Ureter (tissue), 1 donor: ENCODE measurements around the gene KCNB1. TPM values are rescaled to one million over a fixed set of nuclear protein-coding genes. Genes with fewer than 3 reads are reported as not detected.

Experiments
- DNase-seq: peaks from one replicate; pipeline ENCODE4 v3.0.0-alpha.2; 2020; ENCODE audit warnings: low spot score
- total RNA-seq: library from RNA; stranded (reverse); gene quantifications from one replicate; pipeline ENCODE4 v1.2.4, GENCODE V29; 2023
- donor health status: DM: yes; HTN: yes; CAD: no.

KCNB1 gene
- total RNA-seq, 1 donor from 2014 or later = 1.6 TPM

DNA sequence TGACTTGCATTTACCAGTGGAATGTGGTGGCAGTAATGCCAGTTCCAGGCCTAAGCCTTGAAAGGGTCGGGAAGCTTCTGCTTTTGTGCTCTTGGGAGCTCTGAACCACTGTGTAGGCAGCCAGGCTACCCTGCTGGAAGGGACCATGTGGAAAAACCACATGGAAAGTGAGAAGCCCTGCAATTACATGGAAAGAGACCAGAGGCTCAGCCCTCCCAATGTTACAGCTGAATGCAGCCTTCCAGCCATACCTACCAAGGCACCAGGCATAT is 14.9 kb upstream of the KCNB1 start:
- no peak for DNase-seq

DNA sequence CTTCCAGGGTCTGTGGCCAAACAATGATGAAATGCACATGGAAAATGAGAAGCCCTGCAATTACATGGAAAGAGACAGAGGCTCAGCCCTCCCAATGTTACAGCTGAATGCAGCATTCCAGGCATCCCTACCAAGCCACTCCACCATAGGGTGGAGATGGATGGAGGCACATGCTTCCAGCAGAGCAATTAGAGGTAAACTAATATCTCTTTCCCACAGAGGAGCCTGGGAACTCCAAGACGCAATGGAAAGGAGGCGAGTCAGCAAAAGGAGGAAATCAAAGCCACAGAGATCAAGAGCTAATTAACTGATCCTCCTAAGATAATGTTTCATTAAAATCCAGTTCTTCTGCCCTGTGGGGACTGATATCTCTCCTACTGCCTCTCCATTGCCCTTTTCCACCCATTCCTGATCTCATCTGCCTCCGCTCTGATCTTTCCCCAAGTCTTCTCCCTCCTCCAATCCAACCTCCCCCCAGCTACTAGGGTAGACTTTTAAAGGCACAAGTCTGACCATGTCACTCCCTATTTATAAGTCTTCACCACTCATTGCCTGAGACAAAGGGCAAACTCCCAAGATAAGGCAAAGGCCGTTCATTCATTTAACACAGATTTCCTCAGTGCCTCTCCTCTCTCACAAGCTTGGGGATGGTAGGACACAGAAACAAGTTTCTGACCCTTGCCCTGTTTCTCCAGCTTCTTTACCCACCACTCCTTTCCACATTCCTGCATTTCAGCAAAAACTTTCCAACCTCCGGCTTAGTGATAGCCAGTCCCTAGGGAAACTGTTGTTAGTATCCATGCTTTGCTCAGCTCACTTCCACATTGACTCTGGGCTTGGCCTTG is 14.3 kb upstream of the KCNB1 start:
- no peak for DNase-seq

DNA sequence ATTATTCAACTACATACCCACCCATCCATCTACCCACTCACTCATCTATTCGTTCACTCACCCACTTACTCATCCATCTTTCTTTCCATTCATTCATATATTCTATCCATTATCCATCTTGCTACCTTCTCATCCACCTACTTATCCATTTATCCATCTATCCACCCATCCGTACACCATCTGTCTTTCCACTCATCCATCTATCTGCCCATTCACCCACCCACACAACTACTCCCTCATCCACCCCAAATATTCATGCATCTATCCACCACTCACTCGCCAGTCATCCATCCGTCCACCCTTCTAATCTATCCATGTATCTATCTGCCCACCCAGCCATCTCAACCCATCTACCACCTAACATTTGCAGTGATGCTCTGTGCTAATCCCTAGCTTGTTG is 13.6 kb upstream of the KCNB1 start:
- DNase-seq = no peak

DNA sequence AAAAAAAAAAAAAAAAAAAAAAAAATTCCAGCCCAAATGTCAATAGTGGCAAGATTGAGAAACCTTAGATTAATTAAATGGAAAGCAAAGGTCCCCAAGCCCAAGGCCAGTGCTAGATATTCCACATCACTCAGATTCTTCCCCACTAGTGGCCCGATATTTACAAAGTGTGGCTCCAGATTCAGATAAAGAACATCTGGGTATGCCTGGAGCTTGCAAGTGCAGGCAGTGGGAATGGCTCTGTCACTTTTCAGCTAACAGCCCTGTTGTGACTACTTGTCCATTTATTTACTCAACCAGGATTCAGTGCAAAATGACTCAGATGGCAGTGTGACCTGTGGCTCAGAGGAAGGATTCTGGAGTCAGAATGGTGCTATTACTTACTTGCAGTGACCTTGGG is 8.2 kb upstream of the KCNB1 start:
- no peak for DNase-seq

DNA sequence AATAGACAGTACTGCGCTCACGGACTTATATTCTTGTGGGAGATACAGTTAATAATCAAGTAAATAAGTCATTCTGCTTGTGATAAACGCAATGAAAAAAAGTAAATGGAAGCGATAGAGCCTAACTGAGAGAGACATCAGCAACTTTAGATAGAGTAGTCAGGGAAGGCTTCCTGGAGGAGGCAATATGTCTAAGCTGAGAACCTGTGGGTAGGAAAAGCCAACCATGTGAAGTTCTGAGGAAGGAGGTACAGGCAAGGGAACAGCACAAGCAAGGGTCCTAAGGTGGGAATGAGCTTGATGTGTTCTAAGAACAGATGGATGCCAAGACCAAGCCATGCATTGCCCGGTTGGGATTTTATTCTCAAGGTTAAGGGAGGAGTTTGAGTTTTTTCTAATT is 7.2 kb upstream of the KCNB1 start:
- DNase-seq = no peak

DNA sequence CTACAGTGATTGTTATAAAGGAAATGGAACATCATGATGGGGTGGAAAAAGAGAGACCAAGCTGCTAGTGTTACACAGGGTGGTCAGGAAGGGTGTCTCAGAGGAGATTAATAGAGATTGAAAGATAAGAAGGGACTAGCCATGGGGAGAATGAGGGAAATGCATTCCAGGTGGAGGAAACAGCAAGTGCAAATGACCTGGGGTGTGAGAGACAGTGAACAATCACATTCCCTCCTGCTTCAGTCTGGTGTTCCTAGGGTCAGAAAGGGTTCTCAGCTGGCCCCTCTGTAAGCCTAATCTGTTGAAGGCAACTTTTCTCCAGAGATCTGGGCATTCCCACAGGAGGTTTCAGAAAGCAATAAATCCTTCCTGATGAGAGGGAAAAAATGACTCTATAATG is 3.6 kb upstream of the KCNB1 start:
- no peak for DNase-seq

DNA sequence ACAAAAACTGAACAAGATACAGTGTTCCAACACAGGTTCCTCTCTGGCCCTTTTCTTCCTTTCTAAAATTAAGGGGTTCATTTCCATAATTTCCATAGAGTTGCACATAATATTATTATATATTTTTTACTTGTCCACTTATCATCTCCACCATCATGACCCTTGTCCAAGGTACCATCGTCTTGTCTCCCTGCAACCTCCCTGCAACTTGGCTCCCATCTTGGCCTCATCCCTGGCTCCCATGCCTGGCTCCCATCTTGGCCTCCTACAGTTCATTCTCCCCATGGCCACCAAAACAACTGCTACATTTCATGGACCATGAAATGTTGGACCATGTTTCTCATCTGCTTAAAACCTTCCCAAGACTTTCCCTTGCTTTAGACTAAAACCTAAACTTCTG is 3.1 kb upstream of the KCNB1 start:
- no peak for DNase-seq

DNA sequence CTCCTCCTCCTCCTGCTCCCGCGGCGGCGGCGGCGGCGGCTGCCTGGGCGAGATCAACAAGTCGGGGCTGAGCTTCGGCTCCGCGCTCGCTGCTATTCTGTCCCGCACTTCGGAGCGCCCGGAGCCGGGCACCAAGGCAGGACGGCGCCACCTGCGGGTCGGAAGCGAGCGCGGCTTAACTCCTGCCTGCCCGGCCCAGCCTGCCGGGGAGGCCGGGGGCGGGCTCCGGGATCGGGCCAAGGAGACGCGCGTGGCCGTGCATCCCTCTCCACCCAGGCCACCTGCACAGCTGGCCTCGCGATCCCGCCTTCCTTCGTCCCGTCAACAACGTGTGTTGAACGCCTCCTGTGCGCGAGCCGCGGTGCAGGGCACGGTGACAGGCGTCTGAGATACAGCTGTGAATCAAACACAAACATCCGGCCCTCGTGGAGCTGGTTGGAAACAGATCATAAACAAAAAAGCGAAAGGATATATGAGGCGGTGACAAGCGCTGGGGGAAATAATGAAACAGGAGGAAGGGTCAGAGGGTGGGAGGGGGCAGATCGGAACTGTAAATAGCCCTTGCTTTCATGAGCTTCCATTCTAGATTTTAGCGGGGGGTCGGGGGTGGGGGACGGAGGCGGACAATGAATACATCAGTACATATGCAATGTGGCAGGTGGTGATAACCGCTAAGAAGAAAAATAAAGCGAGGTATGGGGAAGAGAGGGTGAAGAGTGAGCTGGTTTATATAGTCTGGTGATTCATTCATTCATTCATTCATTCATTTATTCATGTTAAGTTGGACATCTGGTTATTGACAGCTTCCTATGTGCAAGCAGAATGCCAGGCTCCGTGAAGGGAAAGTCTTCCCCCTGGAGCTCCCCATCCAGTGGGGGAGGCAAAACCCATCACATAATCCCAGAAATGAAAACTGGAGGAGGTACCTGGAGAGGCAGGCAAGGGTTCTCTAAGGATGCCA is 2.0 kb upstream of the KCNB1 start:
- peak; percentile 81 for DNase-seq

DNA sequence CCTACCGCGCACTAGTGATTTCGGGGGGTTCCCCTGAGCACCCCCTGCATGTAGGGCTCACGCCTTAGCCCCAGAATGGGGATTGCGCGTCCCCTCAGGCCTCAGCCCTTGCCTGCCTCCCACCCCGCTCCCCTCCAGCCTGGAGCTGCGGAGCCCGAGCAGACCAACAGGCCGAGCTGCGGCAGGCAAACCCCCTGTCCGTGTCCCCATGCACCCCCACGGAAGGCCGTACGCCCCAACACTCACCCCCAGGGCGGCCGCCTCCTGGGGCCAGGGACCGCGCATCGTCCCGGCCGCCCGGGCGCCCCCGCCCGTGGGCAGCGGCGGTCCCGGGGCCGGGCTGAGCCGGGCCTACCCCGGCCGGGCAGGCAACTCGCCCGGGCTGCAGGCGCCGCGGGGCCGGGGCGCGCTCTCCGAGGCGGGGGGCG is 1.2 kb upstream of the KCNB1 start:
- no peak for DNase-seq

DNA sequence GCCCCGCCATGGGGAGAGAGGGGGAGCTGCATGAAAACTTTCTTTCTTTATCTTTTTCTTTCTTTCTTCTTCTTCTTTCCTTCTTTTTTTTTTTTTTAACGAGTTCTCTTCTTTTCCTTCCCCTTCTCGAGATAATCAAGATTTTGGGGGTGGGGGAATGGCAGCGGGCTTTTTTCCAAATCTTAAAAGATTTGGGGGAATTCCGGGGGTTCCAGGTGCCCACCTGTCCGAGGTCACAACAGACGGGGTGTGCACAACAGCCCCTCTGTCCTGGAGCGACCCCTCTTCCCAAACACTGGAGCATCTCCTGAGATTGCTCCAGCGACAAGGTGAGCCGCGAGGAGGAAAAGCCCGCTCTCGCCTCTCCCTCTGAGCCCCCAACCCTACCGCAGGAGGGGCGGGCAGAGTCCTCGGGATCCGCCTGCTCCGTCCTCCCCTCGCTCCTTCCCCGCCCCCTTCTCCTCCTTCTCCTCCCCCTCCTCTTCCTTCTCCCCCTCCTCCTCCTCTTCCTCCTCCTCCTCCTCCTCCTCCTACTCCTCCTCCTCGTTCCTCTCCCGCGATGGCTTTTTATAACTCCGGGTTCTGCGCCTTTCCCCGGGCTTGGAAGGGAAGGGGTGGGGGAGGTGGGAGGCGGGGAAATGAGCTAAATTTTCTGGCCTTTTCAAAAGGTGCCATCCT is 689 bp upstream of the KCNB1 start:
- no peak for DNase-seq

DNA sequence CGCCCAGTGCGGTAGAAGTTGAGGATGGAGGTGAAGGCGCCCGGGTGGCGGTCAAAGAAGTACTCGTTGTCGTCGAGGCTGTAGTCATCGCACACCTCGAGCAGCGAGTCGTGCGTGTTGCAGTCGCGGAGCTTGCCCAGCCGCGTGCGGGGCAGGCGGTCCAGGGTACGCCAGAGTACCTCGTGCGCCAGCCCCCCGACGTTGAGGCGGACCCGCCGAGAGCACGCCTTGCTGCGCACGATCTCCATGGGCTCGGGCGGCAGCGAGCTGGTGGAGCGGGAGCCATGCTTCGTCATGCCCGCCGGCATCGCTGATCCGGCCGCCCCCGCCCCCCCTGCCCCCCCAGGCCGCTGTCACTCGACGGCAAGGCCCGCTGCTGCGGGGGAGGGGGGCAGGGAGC is 295 bp downstream of the KCNB1 start:
- DNase-seq = no peak

DNA sequence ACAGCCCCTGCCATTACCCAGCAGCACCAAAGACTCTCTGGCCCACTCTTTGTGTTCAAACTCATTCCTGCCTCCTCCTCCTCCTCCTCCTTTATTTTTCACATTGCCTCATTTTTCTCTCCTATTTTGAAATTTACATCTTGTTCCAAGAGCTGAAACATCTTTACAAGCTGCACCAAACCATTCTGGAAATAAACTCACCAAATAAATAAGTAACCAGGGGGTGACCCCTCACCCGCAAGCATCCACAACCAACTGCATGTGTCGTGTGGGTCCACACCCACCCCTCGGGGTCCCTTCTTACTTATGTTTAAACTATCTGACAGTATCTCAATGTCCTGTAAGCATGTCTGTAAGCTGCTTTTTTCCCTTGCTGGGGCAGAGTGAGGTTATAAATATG is 1.4 kb downstream of the KCNB1 start:
- DNase-seq = no peak

DNA sequence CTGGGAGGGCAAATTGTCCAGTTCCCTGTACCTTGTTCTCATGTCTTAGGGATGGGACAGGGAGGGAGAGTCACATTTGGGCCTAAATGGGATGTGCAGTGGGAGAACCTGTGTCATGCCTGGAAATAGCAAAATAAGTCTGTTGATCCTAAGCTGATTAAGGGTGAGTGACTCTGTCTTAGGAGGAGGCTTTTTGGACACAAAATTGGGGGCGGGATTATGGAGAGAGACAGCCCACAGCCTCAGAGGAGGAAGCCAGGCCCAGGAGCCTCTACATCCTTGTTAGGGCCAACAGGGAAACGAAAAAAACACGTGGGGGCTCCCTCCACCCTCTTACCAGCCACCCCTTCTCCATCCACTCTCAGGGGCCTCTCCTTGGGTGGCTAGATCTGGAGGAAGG is 2.2 kb downstream of the KCNB1 start:
- DNase-seq = no peak

DNA sequence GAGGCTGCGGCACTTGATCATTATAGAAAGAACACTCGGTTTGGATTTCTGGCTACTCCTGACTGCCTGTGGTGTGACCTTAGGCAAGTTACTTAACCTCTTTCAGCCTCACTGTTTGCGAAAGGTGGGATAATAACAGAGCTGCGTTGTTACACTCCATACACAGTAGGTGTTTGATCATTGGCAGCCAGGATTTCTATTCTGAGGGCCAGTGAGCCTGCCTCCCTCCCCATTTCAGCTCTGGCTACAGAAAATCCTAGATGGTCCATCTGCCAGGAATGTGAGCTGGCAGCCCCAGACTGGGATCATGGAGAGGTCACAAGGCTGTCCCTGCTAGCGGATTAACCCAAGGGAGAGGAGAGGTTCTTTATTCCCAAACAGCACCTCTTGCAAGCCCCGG is 2.7 kb downstream of the KCNB1 start:
- no peak for DNase-seq

DNA sequence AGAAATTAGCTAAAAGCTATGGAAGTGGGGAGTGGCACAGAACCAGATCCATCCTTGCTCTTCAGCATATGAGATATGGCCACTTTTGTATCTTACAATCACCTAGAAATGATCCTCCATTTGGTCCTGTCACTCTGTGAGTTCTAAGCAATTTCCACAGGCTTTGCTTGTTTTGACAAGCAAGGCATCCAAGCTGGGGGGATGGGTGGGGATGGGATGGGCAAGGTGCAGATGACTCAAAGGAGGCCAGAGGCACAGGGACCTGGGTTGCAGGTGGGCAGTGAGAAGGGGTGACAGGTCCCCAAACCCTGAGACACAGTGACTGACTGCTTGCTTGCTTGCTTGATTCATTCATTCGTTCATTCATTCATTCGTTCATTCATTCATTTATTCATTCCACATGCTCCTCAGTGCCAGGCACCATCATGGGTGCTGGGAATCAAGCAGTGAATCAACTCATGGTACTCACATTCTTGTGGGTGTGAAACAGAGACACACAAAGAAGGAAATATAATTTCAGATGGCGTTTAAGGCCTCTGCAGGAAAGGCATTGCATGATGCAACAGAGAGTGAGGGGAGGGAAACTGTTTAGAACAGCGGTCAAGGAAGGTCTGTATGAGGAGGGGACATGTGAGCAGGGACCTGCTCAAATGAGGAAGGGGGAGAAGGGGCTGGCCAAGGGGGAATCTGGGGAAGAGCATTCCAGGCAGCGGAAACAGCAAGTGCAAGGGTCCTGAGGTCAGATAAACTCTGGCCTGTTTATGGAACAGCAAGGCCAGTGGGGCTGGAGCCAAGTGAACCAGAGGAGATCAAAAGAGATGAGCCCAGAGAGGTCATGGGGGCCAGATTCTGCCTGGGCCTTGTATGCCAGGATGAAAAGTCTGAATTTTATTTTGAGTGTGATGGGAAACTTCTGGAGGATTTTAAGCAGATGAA is 3.4 kb downstream of the KCNB1 start:
- DNase-seq = no peak

DNA sequence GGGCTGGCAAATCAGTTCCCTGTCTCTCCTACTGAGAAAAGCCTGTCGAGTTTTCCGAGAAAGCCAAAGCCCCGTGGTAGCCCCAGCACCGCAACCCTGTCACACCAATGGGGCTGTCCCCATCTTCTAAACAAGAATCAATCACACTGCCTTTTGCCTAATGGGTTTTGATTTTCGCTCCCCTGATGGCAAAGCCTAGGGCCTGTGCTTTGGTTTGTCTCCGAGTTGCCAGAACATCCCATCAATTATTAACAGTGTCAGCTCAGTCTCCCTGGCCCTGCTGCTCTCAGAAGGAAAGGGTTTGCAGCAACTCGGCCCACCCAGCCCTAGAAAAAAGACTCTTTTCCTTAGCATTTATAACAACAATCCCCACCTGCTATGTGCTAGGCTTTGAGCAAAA is 4.2 kb downstream of the KCNB1 start:
- DNase-seq = no peak

DNA sequence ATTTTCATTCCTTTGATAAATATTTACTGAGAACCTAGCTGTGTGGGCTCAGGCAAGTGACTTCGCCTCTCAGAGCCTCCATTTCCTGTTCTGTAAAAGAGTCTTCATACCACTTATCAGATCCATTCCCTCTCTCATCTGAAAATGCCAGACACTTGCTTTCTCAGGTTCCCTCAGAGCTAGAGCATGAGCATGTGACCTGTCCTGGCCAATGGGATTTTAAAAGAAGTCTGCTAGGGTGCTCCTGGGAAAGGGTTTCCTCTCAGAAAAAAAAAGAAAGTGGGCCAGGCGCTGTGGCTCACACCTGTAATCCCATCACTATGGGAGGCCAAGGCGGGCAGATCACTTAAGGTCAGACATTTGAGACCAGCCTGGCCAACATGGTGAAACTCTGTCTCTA is 5.3 kb downstream of the KCNB1 start:
- no peak for DNase-seq

DNA sequence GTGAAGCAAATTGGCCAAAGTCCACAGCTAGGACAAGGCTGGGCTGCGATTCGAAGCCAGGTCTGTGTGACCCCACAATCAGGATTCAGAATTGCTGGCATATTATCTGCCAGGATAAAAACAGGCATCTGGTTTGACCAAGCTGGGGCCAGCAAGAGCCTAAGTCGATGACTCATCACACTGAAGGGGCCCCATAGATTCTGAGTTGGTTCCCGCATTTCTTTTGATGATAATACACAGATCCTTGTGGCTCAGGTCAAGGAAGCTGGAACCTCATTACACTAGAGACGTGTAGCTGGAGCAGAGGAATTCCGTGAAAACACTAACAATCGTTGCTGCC is 6.5 kb downstream of the KCNB1 start:
- no peak for DNase-seq

DNA sequence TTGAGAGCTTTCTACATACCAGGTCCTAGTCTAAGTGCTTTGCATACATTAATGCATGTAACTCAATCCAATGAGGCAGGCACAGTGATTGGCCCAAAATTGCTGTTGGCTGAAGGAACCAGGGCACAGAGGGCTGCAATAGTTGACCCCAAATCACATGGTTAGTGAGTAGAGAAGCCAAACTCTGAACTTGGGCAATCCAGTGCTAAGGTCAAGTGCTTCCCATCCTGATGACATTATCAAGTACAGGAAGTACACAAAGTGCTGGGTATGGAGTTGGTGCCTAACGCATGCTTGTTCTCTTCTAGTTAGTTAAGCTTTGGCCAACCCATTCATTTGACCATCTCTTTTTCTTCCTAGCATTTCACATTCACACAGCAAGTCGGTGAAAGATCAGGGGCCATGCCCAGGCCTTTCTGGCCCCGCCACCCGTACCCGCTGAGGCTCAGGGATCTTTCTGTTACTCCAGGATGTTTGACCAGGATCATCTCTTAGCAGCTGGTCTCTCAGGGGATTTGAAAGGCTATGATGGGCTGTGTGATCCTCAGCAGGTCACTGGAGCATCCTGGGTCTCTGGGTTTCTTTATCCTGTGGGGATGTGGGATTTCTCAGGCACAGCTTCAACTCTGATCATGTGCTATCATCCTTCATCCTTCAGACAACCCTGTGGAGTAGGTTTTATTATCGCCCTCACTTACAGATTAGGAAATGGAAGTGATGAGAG is 7.0 kb downstream of the KCNB1 start:
- DNase-seq = no peak

DNA sequence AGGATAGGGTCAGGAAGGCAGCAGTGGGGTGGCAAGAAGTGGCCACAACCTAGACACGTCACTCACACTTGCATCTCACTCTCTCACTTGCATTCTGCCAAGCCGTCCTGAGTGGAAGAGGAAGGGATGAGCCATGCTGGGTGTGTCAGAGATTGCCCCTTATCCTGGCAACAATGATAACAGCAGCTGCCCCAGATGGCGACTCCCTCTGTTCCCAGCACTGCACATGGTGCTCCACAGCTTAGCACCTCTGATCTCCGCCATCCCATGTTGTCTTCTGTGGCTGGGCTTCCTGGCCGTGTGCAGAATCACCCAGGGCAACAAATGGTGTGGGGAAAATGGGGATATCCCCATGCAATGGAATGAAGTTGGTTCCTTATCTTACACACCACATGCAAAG is 11.1 kb downstream of the KCNB1 start:
- DNase-seq = no peak

DNA sequence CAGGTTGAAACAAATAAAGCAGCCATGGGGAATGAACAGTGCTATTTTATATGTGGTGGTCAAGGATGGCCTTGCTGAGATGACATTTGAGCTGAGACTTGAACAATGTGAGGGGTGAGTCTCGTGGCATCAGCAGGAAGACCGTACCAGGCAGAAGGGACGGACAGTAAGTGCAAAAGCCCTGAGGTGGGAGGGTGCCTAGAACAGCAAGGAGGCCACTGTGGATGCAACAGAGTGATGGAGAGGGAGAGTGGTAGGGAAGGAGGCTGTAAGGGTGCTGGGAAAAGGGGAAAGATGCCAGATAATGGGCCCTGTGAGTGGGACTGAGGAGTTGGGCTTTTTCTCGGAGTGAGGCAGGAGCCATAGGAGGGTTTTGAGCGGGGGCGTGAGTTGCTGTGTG is 11.5 kb downstream of the KCNB1 start:
- DNase-seq = no peak
